ENCODE measurements around the gene KEAP1.

Gene KEAP1

GRCh38 chr19:10439588-10439987 lies 63.6 kb downstream of the KEAP1 start:
- DNase-seq: no peak

Data from NCI-H446 (cell line).